Eye (tissue), 1 donor: ENCODE data around the gene SUV39H2.
A peak's percentile ranks its signal among the peaks of the same experiment; 100 is the strongest.
"Not testable (repeated sequence)": the region's sequence is repeated elsewhere in the genome, so short reads cannot be mapped to it uniquely, and the experiment has no call there.

ENCODE experiments used
- DNase-seq: peaks from one replicate; pipeline ENCODE4 v3.0.0-alpha.2; 2015

Gene SUV39H2

GRCh38 chr10:14876764-14877163, 1.9 kb upstream of the SUV39H2 start:
- no peak for DNase-seq

- peak; percentile 78 for DNase-seq
These were observed 660 bp downstream of the SUV39H2 start for GRCh38 chr10:14879124-14879927.

GRCh38 chr10:14879928-14880193, 1.2 kb downstream of the SUV39H2 start:
- DNase-seq = no peak

GRCh38 chr10:14880229-14880628, 1.6 kb downstream of the SUV39H2 start:
- no peak for DNase-seq

- no peak for DNase-seq
These were observed 5.4 kb downstream of the SUV39H2 start for GRCh38 chr10:14884082-14884481.

- DNase-seq = no peak
These were observed 10.7 kb downstream of the SUV39H2 start for GRCh38 chr10:14889318-14889717.

- no peak for DNase-seq
These were observed 12.5 kb downstream of the SUV39H2 start for GRCh38 chr10:14891151-14891550.

GRCh38 chr10:14904316-14904732, 25.7 kb downstream of the SUV39H2 start:
- peak; percentile 51 for DNase-seq

- no peak for DNase-seq
These were observed 26.2 kb downstream of the SUV39H2 start for GRCh38 chr10:14904864-14905263.

- no peak for DNase-seq
These were observed 27.2 kb downstream of the SUV39H2 start for GRCh38 chr10:14905890-14906289.

GRCh38 chr10:14906765-14907164, 28.1 kb downstream of the SUV39H2 start:
- DNase-seq = no peak

- not testable (repeated sequence) for DNase-seq
These were observed 28.9 kb downstream of the SUV39H2 start for GRCh38 chr10:14907591-14907990.

- no peak for DNase-seq
These were observed 30.4 kb downstream of the SUV39H2 start for GRCh38 chr10:14909101-14909500.

- no peak for DNase-seq
These were observed 32.3 kb downstream of the SUV39H2 start for GRCh38 chr10:14910953-14911352.

GRCh38 chr10:14911801-14912200, 33.1 kb downstream of the SUV39H2 start:
- no peak for DNase-seq

- DNase-seq = peak; percentile 15
These were observed 37.9 kb downstream of the SUV39H2 start for GRCh38 chr10:14916600-14916999.

- no peak for DNase-seq
These were observed 39.2 kb downstream of the SUV39H2 start for GRCh38 chr10:14917827-14918226.

GRCh38 chr10:14918964-14919363, 40.3 kb downstream of the SUV39H2 start:
- DNase-seq = no peak

- no peak for DNase-seq
These were observed 45.3 kb downstream of the SUV39H2 start for GRCh38 chr10:14924013-14924412.

GRCh38 chr10:14925268-14925667, 46.6 kb downstream of the SUV39H2 start:
- DNase-seq = no peak

- DNase-seq = no peak
These were observed 47.4 kb downstream of the SUV39H2 start for GRCh38 chr10:14926061-14926470.

GRCh38 chr10:14926722-14927416, 48.2 kb downstream of the SUV39H2 start:
- no peak for DNase-seq

GRCh38 chr10:14930610-14931009, 51.9 kb downstream of the SUV39H2 start:
- DNase-seq = no peak

- DNase-seq = no peak
These were observed 57.9 kb downstream of the SUV39H2 start for GRCh38 chr10:14936584-14936983.

- not testable (repeated sequence) for DNase-seq
These were observed 60.3 kb downstream of the SUV39H2 start for GRCh38 chr10:14938971-14939370.
